AG04449 (cell line): ENCODE results near the gene SLA2.
"Not testable (repeated sequence)": the region's sequence is repeated elsewhere in the genome, so short reads cannot be mapped to it uniquely, and the experiment has no call there.

Source experiments
- CTCF ChIA-PET: fragments of 350-600 bp; formaldehyde crosslinking; extraction: SDS; loops from one replicate; lab custom pipeline; 2021; ENCODE audit warnings: antibody characterized with exemption; lab: Yijun Ruan, JAX
- POLR2A ChIA-PET: fragments of 400-600, 350-600 bp; formaldehyde crosslinking; extraction: SDS; loops from one replicate; lab custom pipeline; 2020; ENCODE audit warnings: antibody characterized with exemption, inconsistent platforms; lab: Yijun Ruan, JAX
- DNase-seq: peaks from one replicate; pipeline ENCODE4 v3.0.0-alpha.2; 2010; ENCODE audit warnings: low read depth, low spot score
- H3K4me3 ChIP-seq: 2 replicates; pipeline ENCODE4 v1.5.1; 2011; ENCODE audit warnings: low read depth, mild to moderate bottlenecking, control low read depth, low read length
- CTCF ChIP-seq: IDR thresholded peaks from one replicate; pipeline ENCODE4 v1.5.1; 2011; ENCODE audit warnings: mild to moderate bottlenecking, moderate library complexity, low read length, control low read depth, inconsistent platforms; ENCODE audit not compliant: insufficient read depth; ENCODE audit errors: missing control alignments

SLA2 gene

DNA sequence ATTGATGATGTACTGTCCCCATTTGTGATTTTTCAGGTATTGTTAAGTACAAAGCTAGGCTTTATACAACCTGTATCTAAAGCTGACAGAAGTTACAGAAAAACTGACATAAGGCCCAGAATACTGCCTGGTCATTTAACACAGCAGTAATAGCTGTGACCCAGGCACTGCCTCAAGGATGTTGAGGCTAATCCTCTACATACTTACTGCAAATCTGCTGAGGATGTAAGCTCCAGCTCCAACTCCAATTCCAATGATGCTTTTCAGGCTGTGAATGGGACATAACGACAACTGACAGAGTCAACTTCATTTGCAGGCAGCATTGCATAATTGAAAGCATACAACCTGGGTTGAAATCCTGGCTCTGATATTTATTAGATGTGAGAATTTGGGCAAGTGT lies 36.3 kb upstream of the SLA2 start:
- no peak for TF ChIP-seq CTCF
- ChIA-PET POLR2A (no interaction called here), CTCF (interaction anchor here (1.1 kb wide), 1 partner anchor 92 kb away, joined by 3 read pairs; the partner anchor contains the start of gene DSN1)
- DNase-seq, result no peak
- no peak overlapping the region for H3K4me3 ChIP-seq

GRCh38 chr20:36677422-36677771 lies 31.4 kb upstream of the SLA2 start:
- CTCF ChIA-PET, result no interaction called here
- no peak for TF ChIP-seq CTCF
- no peak overlapping the region for H3K4me3 ChIP-seq
- no peak for DNase-seq
- POLR2A ChIA-PET, result no interaction called here

GRCh38 chr20:36676701-36677421 lies 30.9 kb upstream of the SLA2 start:
- DNase-seq, result no peak
- no peak for TF ChIP-seq CTCF
- no peak overlapping the region for H3K4me3 ChIP-seq
- ChIA-PET CTCF (no interaction called here), POLR2A (no interaction called here)

DNA sequence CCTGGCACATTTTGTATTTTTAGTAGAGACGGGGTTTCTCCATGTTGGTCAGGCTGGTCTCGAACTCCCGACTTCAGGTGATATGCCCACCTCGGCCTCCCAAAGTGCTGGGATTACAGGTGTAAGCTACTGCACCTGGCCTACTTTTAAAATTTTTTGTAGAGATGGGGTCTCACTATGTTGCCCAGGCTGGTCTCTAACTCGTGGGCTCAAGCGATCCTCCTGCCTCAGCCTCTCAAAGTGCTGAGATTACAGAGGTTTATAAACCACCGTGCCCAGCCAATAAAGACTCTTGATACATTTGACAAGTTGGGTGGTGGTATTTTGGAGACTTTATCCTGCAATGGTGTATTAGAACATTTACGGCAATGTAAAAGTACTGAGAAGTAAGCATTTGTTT lies 29.5 kb upstream of the SLA2 start:
- H3K4me3 ChIP-seq, DNase-seq, POLR2A ChIA-PET: not testable (repeated sequence)
- CTCF ChIA-PET, result interaction anchor here (1.2 kb wide), 1 partner anchor 9 kb away, joined by 3 read pairs; no protein-coding TSS in a partner anchor

DNA sequence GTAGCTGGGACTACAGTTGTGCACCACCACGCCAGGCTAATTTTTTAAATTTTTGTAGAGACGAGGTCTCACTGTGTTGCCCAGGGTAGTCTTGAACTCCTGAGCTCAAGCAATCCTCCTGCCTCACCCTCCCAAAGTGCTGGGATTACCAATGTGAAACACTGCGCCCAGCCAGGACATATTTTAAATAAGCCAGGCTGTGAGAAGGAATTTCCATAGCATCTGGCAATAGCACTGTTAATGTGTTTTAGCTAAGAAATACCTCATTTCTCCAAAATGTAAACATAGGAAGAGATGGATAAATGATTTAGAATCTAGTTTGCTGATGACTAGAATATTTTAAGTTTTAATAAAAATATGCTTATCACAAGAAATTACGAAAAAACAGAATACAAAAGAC lies 27.0 kb upstream of the SLA2 start:
- no peak for DNase-seq
- H3K4me3 ChIP-seq, result no peak overlapping the region
- no peak for TF ChIP-seq CTCF
- ChIA-PET CTCF (no interaction called here), POLR2A (no interaction called here)

GRCh38 chr20:36670665-36671357 lies 24.8 kb upstream of the SLA2 start:
- no peak for DNase-seq
- no peak for TF ChIP-seq CTCF
- no peak overlapping the region for H3K4me3 ChIP-seq
- CTCF ChIA-PET, result interaction anchor here (0.9 to 1.4 kb wide), 3 partner anchors 84 to 217 kb away, joined by 3 read pairs; no protein-coding TSS in a partner anchor
- POLR2A ChIA-PET, result no interaction called here
